ENCODE data around the gene MEGF11. TPM values are rescaled to one million over a fixed set of nuclear protein-coding genes. Genes with fewer than 3 reads are reported as not detected.

The MEGF11 gene
- polyA plus RNA-seq, 2 of the 4 experiments (the other 2 are of a cell fraction), result 0.25 to 0.31 TPM

- ATAC-seq, result no peak
- TF ChIP-seq ZSCAN20 (CRISPR knock-in tag; IDR thresholded peaks at IDR 0.05) (no peak), RFX5 (IDR thresholded peaks at IDR 0.05) (no peak), E2F6 (IDR thresholded peaks at IDR 0.05; ENCODE audit: borderline replicate concordance, low read depth) (no peak), CEBPB (IDR thresholded peaks at IDR 0.05) (no peak), SMC3 (IDR thresholded peaks at IDR 0.05) (no peak)
- Histone ChIP-seq H3K9me3 (no peaks in the 10 kb centered on the region), H3K4me1 (no peaks in the 10 kb centered on the region), H3K4me3 (no peak overlapping the region), H3K4me2 (no peak overlapping the region), H3K27ac (no peak overlapping the region)
- CTCF ChIA-PET, result no interaction called here
- FAIRE-seq, result no peak
- POLR2A ChIA-PET, result no interaction called here
- 89% methylated on average over 9 of the region's 9 CpGs for WGBS (ENCODE audit: missing lambda C conversion rate)
- DNase-seq (ENCODE audit: low read depth in 1 of 2, low spot score in 1 of 2), result no peak
These were observed 159.2 kb downstream of the MEGF11 start for GRCh38 chr15:66094331-66094730.

GRCh38 chr15:66092053-66093016 is 161.2 kb downstream of the MEGF11 start:
- FAIRE-seq, result no peak
- no peak for TF ChIP-seq USF2 (IDR thresholded peaks at IDR 0.05)
- no peak for TF ChIP-seq FOSL2 (IDR thresholded peaks at IDR 0.05)
- no peak for TF ChIP-seq FOSL2 (CRISPR knock-in tag; IDR thresholded peaks at IDR 0.05)
- no peak for TF ChIP-seq ZNF302 (CRISPR knock-in tag; IDR thresholded peaks at IDR 0.05)
- no peak for TF ChIP-seq CHD2 (IDR thresholded peaks at IDR 0.05; ENCODE audit: low read length, partially characterized antibody)
- no peak for TF ChIP-seq ZSCAN20 (CRISPR knock-in tag; IDR thresholded peaks at IDR 0.05)
- no peak for TF ChIP-seq REST (IDR thresholded peaks at IDR 0.05)
- no peak for TF ChIP-seq ZFP36 (IDR thresholded peaks at IDR 0.05; ENCODE audit: borderline replicate concordance, partially characterized antibody)
- no peak for TF ChIP-seq MAZ (IDR thresholded peaks at IDR 0.05; ENCODE audit: borderline replicate concordance, low read depth, low read length)
- TF ChIP-seq HOXB13 (CRISPR knock-in tag; IDR thresholded peaks at IDR 0.05; ENCODE audit: low read depth), result no peak
- TF ChIP-seq FOSB (CRISPR knock-in tag; IDR thresholded peaks at IDR 0.05), result no peak
- TF ChIP-seq EP300 (IDR thresholded peaks at IDR 0.05), result no peak
- TF ChIP-seq NPAS2 (CRISPR knock-in tag; IDR thresholded peaks at IDR 0.05; ENCODE audit: borderline replicate concordance), result no peak
- TF ChIP-seq NR3C1 (IDR thresholded peaks at IDR 0.05), result no peak
- TF ChIP-seq HOXB5 (CRISPR knock-in tag; IDR thresholded peaks at IDR 0.05), result no peak
- TF ChIP-seq CTCF (IDR thresholded peaks at IDR 0.05), result no peak
- Histone ChIP-seq H3K4me3 (no peak overlapping the region), H3K4me1 (no peaks in the 10 kb centered on the region), H3K27ac (no peak overlapping the region), H3K4me2 (no peak overlapping the region), H3K9me3 (no peaks in the 10 kb centered on the region)
- DNase-seq (ENCODE audit: low read depth in 1 of 2, low spot score in 1 of 2), result no peak
- WGBS (ENCODE audit: missing lambda C conversion rate), result 74% methylated on average over 7 of the region's 7 CpGs
- POLR2A ChIA-PET, result no interaction called here
- no peak for ATAC-seq
- CTCF ChIA-PET, result interaction anchor here (0.6 to 3.0 kb wide), 3 partner anchors 11 to 120 kb away, joined by 3 to 11 read pairs (median 3); no protein-coding TSS in a partner anchor
